Measurements from ENCODE around the gene PCDHGA12.
A peak's percentile ranks its signal among the peaks of the same experiment; 100 is the strongest.
"Not testable (repeated sequence)": the region's sequence is repeated elsewhere in the genome, so short reads cannot be mapped to it uniquely, and the experiment has no call there.

The PCDHGA12 gene

GRCh38 chr5:141430332-141431113, at the start of gene PCDHGA12:
PCDHGA12 (plus strand) TSS chr5:141430507; CDS start chr5:141430760, 253 bp downstream.
- in situ Hi-C loops (cut with MboI; ENCODE audit: low sequenced_read_pairs, unreplicated experiment) = no loop called here
- peak; percentile 66 for TF ChIP-seq CTCF (IDR thresholded peaks at IDR 0.05; ENCODE audit: borderline replicate concordance, control extremely low read depth, extremely low read depth, insufficient read depth, missing control alignments)
- DNase-seq (ENCODE audit: low spot score) = peak; percentile 78

GRCh38 chr5:141382469-141383294, 47.6 kb upstream of the PCDHGA12 start, which contains the start of gene PCDHGA7:
PCDHGA7 (plus strand) TSS chr5:141382742; CDS start chr5:141382900, 158 bp downstream.
- no peak for TF ChIP-seq CTCF (IDR thresholded peaks at IDR 0.05; ENCODE audit: borderline replicate concordance, control extremely low read depth, extremely low read depth, insufficient read depth, missing control alignments)
- DNase-seq (ENCODE audit: low spot score) = peak; percentile 48
- in situ Hi-C loops (cut with MboI; ENCODE audit: low sequenced_read_pairs, unreplicated experiment) = no loop called here

- no peak for TF ChIP-seq CTCF (IDR thresholded peaks at IDR 0.05; ENCODE audit: borderline replicate concordance, control extremely low read depth, extremely low read depth, insufficient read depth, missing control alignments)
- no peak for DNase-seq (ENCODE audit: low spot score)
- in situ Hi-C loops (cut with MboI; ENCODE audit: low sequenced_read_pairs, unreplicated experiment) = no loop called here
Observed at GRCh38 chr5:141383345-141383744, 47.0 kb upstream of the PCDHGA12 start.

- TF ChIP-seq CTCF (IDR thresholded peaks at IDR 0.05; ENCODE audit: borderline replicate concordance, control extremely low read depth, extremely low read depth, insufficient read depth, missing control alignments) = no peak
- no peak for DNase-seq (ENCODE audit: low spot score)
- in situ Hi-C loops (cut with MboI; ENCODE audit: low sequenced_read_pairs, unreplicated experiment) = no loop called here
Observed at GRCh38 chr5:141384471-141385267, 45.6 kb upstream of the PCDHGA12 start.

GRCh38 chr5:141387557-141388311, 42.6 kb upstream of the PCDHGA12 start, which contains the start of gene PCDHGB4:
PCDHGB4 (plus strand) TSS chr5:141387698; CDS start chr5:141387885, 187 bp downstream.
- DNase-seq (ENCODE audit: low spot score); in situ Hi-C loops (cut with MboI; ENCODE audit: low sequenced_read_pairs, unreplicated experiment): not testable (repeated sequence)
- peak; percentile 57 for TF ChIP-seq CTCF (IDR thresholded peaks at IDR 0.05; ENCODE audit: borderline replicate concordance, control extremely low read depth, extremely low read depth, insufficient read depth, missing control alignments)
